Measurements from ENCODE around the gene LRRC55. TPM values are rescaled to one million over a fixed set of nuclear protein-coding genes. Genes with fewer than 3 reads are reported as not detected.

The LRRC55 gene
- total RNA-seq, 3 donors from 2014 or later, result not detected

DNA sequence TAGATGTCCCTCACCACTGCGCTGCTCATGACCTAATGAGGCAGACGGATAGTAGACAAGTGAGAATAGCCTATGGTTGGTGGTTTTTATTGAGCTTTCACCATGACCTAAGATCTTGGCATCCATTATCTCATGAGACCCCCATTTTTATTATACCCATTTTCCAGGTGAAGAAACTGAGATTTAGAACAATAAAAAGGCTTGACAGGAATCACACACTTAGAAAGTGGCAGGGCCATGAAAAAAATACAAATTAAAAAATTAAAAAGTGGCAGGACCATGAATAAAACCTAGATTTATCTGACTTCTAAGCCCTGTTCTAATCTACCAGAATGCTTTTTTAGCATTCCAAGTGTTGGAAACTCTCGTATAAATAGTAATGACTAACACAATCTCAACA, 1.1 kb downstream of the LRRC55 start:
- H3K27ac ChIP-seq, result no peak overlapping the region
- intact Hi-C loops (cut with DNase I; ENCODE audit: low total_unique reads), result no loop called here
- H3K9me3 ChIP-seq, result no peaks in the 10 kb centered on the region
- no peak for TF ChIP-seq POLR2AphosphoS5 (IDR thresholded peaks at IDR 0.05)
- TF ChIP-seq, protein P1, sequence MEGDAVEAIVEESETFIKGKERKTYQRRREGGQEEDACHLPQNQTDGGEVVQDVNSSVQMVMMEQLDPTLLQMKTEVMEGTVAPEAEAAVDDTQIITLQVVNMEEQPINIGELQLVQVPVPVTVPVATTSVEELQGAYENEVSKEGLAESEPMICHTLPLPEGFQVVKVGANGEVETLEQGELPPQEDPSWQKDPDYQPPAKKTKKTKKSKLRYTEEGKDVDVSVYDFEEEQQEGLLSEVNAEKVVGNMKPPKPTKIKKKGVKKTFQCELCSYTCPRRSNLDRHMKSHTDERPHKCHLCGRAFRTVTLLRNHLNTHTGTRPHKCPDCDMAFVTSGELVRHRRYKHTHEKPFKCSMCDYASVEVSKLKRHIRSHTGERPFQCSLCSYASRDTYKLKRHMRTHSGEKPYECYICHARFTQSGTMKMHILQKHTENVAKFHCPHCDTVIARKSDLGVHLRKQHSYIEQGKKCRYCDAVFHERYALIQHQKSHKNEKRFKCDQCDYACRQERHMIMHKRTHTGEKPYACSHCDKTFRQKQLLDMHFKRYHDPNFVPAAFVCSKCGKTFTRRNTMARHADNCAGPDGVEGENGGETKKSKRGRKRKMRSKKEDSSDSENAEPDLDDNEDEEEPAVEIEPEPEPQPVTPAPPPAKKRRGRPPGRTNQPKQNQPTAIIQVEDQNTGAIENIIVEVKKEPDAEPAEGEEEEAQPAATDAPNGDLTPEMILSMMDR (IDR thresholded peaks at IDR 0.05), result no peak
- no peak for TF ChIP-seq POLR2A (IDR thresholded peaks at IDR 0.05)
- no peak for DNase-seq (ENCODE audit: low spot score in 2 of 2)
- H3K27me3 ChIP-seq, result peaks cover 0 to 29% of the 10 kb centered on the region in 2 donors
- no peaks in the 10 kb centered on the region for H3K36me3 ChIP-seq
- no peak overlapping the region for H3K4me3 ChIP-seq
- H3K4me1 ChIP-seq, result no peaks in the 10 kb centered on the region

DNA sequence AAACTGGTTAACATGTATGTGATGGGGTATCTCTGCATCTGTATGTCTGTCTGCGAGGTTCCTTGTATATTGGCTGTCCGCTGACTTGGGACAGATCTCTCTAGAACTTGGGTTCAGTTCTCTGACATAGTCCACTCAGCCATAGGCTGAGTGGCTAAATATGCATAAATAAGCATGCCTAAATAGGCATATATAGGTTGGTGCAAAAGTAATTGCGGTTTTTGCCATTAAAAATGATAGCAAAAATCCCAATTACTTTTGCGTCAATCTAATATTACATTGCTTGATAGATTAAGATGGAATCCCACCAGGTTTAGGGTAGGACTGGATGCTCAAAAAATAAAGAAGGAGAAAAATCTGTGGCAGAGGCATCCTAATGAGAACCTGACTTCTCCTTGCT, 8.8 kb downstream of the LRRC55 start:
- no peak for TF ChIP-seq POLR2A (IDR thresholded peaks at IDR 0.05)
- TF ChIP-seq, protein P1 (IDR thresholded peaks at IDR 0.05), result no peak
- no peak for TF ChIP-seq POLR2AphosphoS5 (IDR thresholded peaks at IDR 0.05)
- Histone ChIP-seq H3K27ac (no peak overlapping the region), H3K9me3 (no peaks in the 10 kb centered on the region), H3K27me3 (peaks cover 0 to 9% of the 10 kb centered on the region in 2 donors), H3K4me3 (no peak overlapping the region), H3K36me3 (no peaks in the 10 kb centered on the region), H3K4me1 (no peaks in the 10 kb centered on the region)
- intact Hi-C loops (cut with DNase I; ENCODE audit: low total_unique reads), result loop anchor here (10.0 kb wide), 1 partner anchor 1134 kb away; no protein-coding TSS in a partner anchor
- no peak for DNase-seq (ENCODE audit: low spot score in 2 of 2)

DNA sequence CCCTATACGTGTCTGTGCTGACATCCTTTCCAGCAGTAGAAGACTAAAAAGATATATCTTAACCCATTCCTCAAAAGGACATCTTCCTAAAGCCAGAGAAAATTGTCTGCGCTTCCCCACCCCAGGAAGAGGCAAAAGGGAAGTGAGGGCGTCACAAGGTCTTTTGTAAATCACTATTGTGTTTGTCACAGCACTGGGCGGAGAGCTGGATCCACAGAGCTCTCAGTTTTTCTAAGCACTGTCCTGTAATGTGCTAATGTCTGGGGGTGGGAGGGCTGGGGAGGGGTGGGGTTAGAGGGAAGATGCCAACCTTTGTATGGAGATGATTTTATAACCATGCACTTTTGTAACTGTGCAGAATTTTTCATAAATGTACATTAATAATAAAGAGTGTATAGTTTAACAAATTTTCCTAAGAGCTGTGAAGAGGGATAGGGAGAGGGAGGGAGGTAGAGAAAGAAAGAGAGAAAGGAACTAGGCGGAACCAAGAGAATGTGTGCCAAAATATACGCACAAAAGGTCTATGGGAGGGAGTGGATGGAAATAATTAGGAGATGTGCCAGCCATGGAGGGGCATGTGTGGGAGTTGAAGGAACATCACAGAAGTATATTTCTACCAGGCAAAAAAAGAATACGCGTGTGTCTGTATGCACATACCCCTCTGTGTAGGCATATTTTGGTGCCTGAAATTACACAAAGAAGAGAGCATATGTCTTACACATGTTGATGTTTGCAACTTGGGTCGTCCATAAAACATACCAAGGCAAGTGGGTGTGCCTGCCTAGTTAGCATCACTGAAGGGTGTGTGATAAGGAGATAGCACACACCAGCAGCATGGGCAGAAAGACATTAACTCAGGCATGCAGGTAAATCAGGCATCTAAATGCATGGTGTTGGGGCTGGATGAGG, 9.8 kb downstream of the LRRC55 start:
- intact Hi-C loops (cut with DNase I; ENCODE audit: low total_unique reads), result loop anchor here (10.0 kb wide), 1 partner anchor 1133 kb away; no protein-coding TSS in a partner anchor
- Histone ChIP-seq H3K4me1 (no peaks in the 10 kb centered on the region), H3K27ac (no peak overlapping the region), H3K27me3 (peaks cover 0 to 7% of the 10 kb centered on the region in 2 donors), H3K9me3 (no peaks in the 10 kb centered on the region), H3K4me3 (no peak overlapping the region), H3K36me3 (no peaks in the 10 kb centered on the region)
- no peak for TF ChIP-seq POLR2A (IDR thresholded peaks at IDR 0.05)
- TF ChIP-seq, protein P1 (IDR thresholded peaks at IDR 0.05), result no peak
- TF ChIP-seq POLR2AphosphoS5 (IDR thresholded peaks at IDR 0.05), result no peak
- DNase-seq (ENCODE audit: low spot score in 2 of 2), result no peak

DNA sequence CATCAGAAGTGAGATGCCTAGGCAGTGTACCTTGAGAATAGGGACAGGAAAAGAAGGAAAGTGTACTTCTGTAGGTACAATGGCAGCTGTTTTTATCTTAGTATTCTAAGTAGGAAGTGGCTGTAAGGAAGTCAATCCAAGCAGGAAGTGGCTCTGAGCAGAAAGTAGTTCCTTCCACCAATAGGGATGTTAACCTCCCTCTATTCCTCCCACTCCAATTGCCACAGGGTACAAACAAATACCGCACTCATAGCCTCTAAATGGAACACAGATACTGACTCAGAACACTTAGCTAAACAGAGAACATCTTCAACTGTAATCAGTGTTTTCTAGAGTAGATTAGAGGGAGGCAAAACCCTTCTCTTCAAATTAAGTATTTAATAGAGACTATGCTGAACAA, 10.6 kb downstream of the LRRC55 start:
- H3K27me3 ChIP-seq, result peaks cover 0 to 5% of the 10 kb centered on the region in 2 donors
- no peaks in the 10 kb centered on the region for H3K36me3 ChIP-seq
- no peak for DNase-seq (ENCODE audit: low spot score in 2 of 2)
- H3K9me3 ChIP-seq, result no peaks in the 10 kb centered on the region
- H3K27ac ChIP-seq, result no peak overlapping the region
- intact Hi-C loops (cut with DNase I; ENCODE audit: low total_unique reads), result loop anchor here (10.0 kb wide), 1 partner anchor 1132 kb away; no protein-coding TSS in a partner anchor
- no peak for TF ChIP-seq POLR2AphosphoS5 (IDR thresholded peaks at IDR 0.05)
- TF ChIP-seq, protein P1 (IDR thresholded peaks at IDR 0.05), result no peak
- no peak for TF ChIP-seq POLR2A (IDR thresholded peaks at IDR 0.05)
- no peak overlapping the region for H3K4me3 ChIP-seq
- H3K4me1 ChIP-seq, result no peaks in the 10 kb centered on the region

- intact Hi-C loops (cut with DNase I; ENCODE audit: low total_unique reads), result loop anchor here (10.0 kb wide), 1 partner anchor 1128 kb away; no protein-coding TSS in a partner anchor
- Histone ChIP-seq H3K4me1 (no peaks in the 10 kb centered on the region), H3K36me3 (no peaks in the 10 kb centered on the region), H3K27ac (no peak overlapping the region), H3K9me3 (no peaks in the 10 kb centered on the region), H3K27me3 (peaks cover 0 to 4% of the 10 kb centered on the region in 2 donors), H3K4me3 (no peak overlapping the region)
- no peak for DNase-seq (ENCODE audit: low spot score in 2 of 2)
- no peak for TF ChIP-seq POLR2AphosphoS5 (IDR thresholded peaks at IDR 0.05)
- TF ChIP-seq, protein P1 (IDR thresholded peaks at IDR 0.05), result no peak
- no peak for TF ChIP-seq POLR2A (IDR thresholded peaks at IDR 0.05)
Measured at GRCh38 chr11:57196596-57196995, 14.8 kb downstream of the LRRC55 start.
